Immature natural killer cell (primary cell): ENCODE results near the gene FASN. TPM values are rescaled to one million over a fixed set of nuclear protein-coding genes. Genes with fewer than 3 reads are reported as not detected.

ENCODE experiments used
- DNase-seq, 3 donors: peaks; one replicate each; pipeline ENCODE4 v3.0.0; 2022; ENCODE audit warnings: mixed read lengths in 1 of 3
- H3K27ac Mint-ChIP-seq, 6 donors: one replicate each; pipeline ENCODE4 v1.8.0; 2020; ENCODE audit warnings: mixed read lengths in 6 of 6, mild to moderate bottlenecking in 5 of 6, inconsistent platforms in 4 of 6, moderate library complexity in 3 of 6
- H3K27me3 Mint-ChIP-seq, 3 donors: one replicate each; pipeline ENCODE4 v1.8.0; 2020 to 2021; ENCODE audit warnings: low read depth in 3 of 3, mild to moderate bottlenecking in 3 of 3, mixed read lengths in 3 of 3, moderate library complexity in 3 of 3, inconsistent platforms in 1 of 3
- H3K36me3 Mint-ChIP-seq, 3 donors: one replicate each; pipeline ENCODE4 v1.8.0; 2020; ENCODE audit warnings: mixed read lengths in 3 of 3, inconsistent platforms in 2 of 3, mild to moderate bottlenecking in 2 of 3
- H3K4me1 Mint-ChIP-seq, 2 donors: one replicate each; pipeline ENCODE4 v1.8.0; 2020; ENCODE audit warnings: inconsistent platforms in 2 of 2, mild to moderate bottlenecking in 2 of 2, mixed read lengths in 2 of 2, moderate library complexity in 1 of 2
- H3K4me3 Mint-ChIP-seq, 5 donors: one replicate each; pipeline ENCODE4 v1.8.0; 2020; ENCODE audit warnings: mild to moderate bottlenecking in 5 of 5, mixed read lengths in 5 of 5, inconsistent platforms in 3 of 5, moderate library complexity in 3 of 5
- H3K9me3 Mint-ChIP-seq, 6 donors: one replicate each; pipeline ENCODE4 v1.8.0; 2020; ENCODE audit warnings: mild to moderate bottlenecking in 6 of 6, mixed read lengths in 6 of 6, inconsistent platforms in 4 of 6, moderate library complexity in 3 of 6
- polyA plus RNA-seq, 3 donors: library from polyadenylated mRNA; unstranded; fragments of 300-500 nt; fragmentation: Illumina TruSeq; gene quantifications; one replicate each; pipeline ENCODE4 v1.2.3, GENCODE V29; 2021

The FASN gene
- polyA plus RNA-seq, 3 donors from 2014 or later = 0.10 to 2.7 (median 0.23) TPM

- no peaks in the 10 kb centered on the region for H3K36me3 Mint-ChIP-seq
- H3K4me1 Mint-ChIP-seq = peaks cover 3 to 11% of the 10 kb centered on the region in 2 donors
- H3K27ac Mint-ChIP-seq = no peak overlapping the region
- no peak for DNase-seq
- no peak overlapping the region for H3K4me3 Mint-ChIP-seq
- H3K27me3 Mint-ChIP-seq = peaks cover 3 to 5% (median 5%) of the 10 kb centered on the region in 3 donors
- no peaks in the 10 kb centered on the region for H3K9me3 Mint-ChIP-seq
Observed at GRCh38 chr17:82061047-82061925, 36.8 kb downstream of the FASN start.

GRCh38 chr17:82060614-82061013 is 37.4 kb downstream of the FASN start:
- Mint-ChIP-seq H3K27ac (no peak overlapping the region), H3K27me3 (peaks cover 0 to 2% (median 1%) of the 10 kb centered on the region in 3 donors), H3K9me3 (no peaks in the 10 kb centered on the region), H3K4me3 (no peak overlapping the region), H3K36me3 (no peaks in the 10 kb centered on the region), H3K4me1 (peaks cover 0 to 7% of the 10 kb centered on the region in 2 donors)
- no peak for DNase-seq

- no peak overlapping the region for H3K4me3 Mint-ChIP-seq
- H3K27me3 Mint-ChIP-seq = peaks cover 0 to 2% (median 1%) of the 10 kb centered on the region in 3 donors
- H3K4me1 Mint-ChIP-seq = peaks cover 0 to 7% of the 10 kb centered on the region in 2 donors
- H3K9me3 Mint-ChIP-seq = no peaks in the 10 kb centered on the region
- H3K27ac Mint-ChIP-seq = no peak overlapping the region
- DNase-seq = no peak
- no peaks in the 10 kb centered on the region for H3K36me3 Mint-ChIP-seq
Observed at GRCh38 chr17:82060001-82060380, 38.0 kb downstream of the FASN start.

- DNase-seq = no peak
- Mint-ChIP-seq H3K36me3 (no peaks in the 10 kb centered on the region), H3K27me3 (peaks cover 0 to 2% (median 0%) of the 10 kb centered on the region in 3 donors), H3K9me3 (no peaks in the 10 kb centered on the region), H3K27ac (peak overlapping the region in 1 of 6 donors; percentile 34), H3K4me1 (peaks cover 0 to 5% of the 10 kb centered on the region in 2 donors), H3K4me3 (no peak overlapping the region)
Observed at GRCh38 chr17:82059272-82060000, 38.6 kb downstream of the FASN start.

- no peaks in the 10 kb centered on the region for H3K36me3 Mint-ChIP-seq
- H3K27me3 Mint-ChIP-seq = no peaks in the 10 kb centered on the region
- DNase-seq = no peak
- no peak overlapping the region for H3K27ac Mint-ChIP-seq
- H3K9me3 Mint-ChIP-seq = no peaks in the 10 kb centered on the region
- no peaks in the 10 kb centered on the region for H3K4me1 Mint-ChIP-seq
- H3K4me3 Mint-ChIP-seq = no peak overlapping the region
Observed at GRCh38 chr17:82058855-82059249, 39.2 kb downstream of the FASN start.

DNA sequence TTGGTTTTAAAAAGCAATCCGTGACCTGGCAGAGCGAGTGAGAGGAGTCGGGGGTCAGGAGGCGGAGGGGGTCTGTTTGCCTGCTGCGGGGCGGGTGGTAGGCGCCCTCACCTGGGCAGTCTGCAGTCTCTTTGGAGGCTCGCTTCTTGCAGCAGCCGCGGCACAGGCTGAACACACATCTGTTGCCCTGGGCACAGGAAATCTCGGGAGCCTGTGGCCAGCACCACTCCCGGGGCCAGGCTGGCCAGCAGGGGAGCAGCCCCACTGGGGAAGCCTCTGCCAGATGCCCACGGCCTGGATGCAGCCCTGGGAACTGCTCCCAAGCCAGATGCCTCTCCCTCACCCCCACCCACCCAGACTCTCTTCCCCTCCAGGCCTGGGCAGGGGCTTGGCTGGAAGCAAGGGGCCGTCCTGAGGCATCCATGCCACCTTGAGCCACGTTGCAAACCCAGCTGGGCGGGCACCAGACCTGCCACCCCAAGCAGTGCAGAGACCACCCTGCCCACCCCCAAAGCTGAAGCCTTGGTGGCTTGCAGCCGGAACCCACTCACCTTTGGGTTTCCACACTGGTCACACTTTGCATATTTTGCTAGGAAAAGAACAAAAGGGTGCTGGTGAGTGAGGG is 39.7 kb downstream of the FASN start:
- DNase-seq = no peak
- no peak overlapping the region for H3K27ac Mint-ChIP-seq
- H3K4me3 Mint-ChIP-seq = no peak overlapping the region

DNA sequence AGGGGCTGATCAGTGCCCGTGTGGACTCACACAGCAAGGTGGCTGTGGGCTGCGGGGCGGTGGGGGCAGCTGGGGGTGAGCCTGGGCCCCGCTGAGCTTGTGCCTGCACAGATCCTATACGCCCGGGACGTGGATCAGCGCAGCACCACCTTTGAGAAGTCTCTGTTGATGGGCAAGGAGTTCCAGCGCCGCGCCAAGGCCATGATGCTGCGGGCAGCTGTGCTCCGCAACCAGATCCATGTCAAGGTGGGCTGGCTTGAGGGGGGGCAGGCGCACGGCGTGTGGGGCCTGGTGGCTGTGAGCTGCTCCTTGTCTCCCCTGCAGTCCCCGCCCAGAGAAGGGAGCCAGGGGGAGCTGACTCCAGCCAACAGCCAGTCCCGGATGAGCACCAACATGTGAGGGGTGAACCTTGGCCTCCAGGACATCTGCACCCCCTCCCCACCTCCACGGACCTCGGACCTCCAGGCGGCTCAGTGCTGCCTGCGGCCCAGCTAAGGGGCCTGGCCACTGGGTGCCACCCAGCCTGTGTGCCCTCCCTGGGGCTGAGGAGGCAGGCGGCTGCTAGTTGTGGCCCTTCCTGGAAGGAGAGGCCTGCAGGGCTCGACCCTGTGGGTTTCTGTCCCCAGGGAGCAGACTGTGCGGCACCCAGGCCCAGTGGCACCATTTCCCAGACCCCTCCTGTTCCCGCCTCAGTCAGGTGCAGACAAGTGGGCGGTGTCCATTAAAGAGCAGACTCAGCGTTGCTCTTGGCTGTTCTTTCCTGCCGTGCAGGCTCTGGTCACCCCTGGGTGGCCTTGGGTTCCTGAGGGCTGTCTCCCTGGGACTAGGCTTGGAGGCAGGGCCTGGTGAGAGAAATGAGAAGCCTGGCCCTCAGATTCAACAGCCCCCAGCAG is 41.1 kb downstream of the FASN start:
- Mint-ChIP-seq H3K9me3 (no peaks in the 10 kb centered on the region), H3K36me3 (no peaks in the 10 kb centered on the region), H3K4me3 (no peak overlapping the region), H3K27ac (no peak overlapping the region), H3K27me3 (peaks cover 0 to 2% (median 0%) of the 10 kb centered on the region in 3 donors), H3K4me1 (peaks cover 0 to 10% of the 10 kb centered on the region in 2 donors)
- DNase-seq = no peak

More for the DNA sequence above, 39.7 kb downstream of the FASN start:
- Mint-ChIP-seq H3K27me3 (no peaks in the 10 kb centered on the region), H3K9me3 (no peaks in the 10 kb centered on the region), H3K36me3 (no peaks in the 10 kb centered on the region), H3K4me1 (peaks cover 0 to 2% of the 10 kb centered on the region in 2 donors)

DNA sequence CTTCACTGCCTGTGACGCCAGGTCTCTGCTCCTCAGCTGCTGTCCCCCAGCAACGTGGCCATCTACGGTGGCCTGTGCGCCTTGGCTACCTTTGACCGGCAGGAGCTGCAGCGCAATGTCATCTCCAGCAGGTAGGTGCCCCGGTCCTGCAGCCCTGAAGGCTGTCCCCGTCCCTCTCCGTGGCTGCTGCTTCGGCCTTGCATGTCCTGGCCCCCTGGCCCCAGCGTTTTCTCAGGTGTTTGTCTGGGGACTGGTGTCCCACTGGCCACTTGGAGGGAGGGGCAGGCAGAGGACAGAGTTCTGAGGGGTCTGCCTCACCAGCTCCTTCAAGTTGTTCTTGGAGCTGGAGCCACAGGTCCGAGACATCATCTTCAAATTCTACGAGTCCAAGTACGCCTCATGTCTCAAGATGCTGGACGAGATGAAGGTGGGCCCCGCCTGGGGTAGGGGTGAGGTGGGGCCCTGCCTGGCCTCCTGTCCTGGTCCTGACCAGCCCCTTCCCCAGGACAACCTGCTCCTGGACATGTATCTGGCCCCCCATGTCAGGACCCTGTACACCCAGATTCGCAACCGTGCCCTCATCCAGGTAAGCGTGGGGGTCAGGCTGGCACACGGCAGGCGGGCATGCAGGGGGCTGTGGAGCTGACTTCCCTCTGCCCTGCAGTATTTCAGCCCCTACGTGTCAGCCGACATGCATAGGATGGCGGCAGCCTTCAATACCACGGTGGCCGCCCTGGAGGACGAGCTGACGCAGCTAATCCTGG is 41.9 kb downstream of the FASN start:
- H3K36me3 Mint-ChIP-seq = no peaks in the 10 kb centered on the region
- H3K27me3 Mint-ChIP-seq = peaks cover 0 to 2% (median 0%) of the 10 kb centered on the region in 3 donors
- no peaks in the 10 kb centered on the region for H3K9me3 Mint-ChIP-seq
- H3K27ac Mint-ChIP-seq = no peak overlapping the region
- no peak overlapping the region for H3K4me3 Mint-ChIP-seq
- H3K4me1 Mint-ChIP-seq = peaks cover 0 to 10% of the 10 kb centered on the region in 2 donors
- DNase-seq = no peak

- DNase-seq = no peak
- H3K4me3 Mint-ChIP-seq = peak overlapping the region in 3 of 5 donors; percentile 15 to 46 (median 38)
Observed at GRCh38 chr17:82055023-82055964, 42.7 kb downstream of the FASN start.

GRCh38 chr17:82054351-82055022 is 43.5 kb downstream of the FASN start:
- Mint-ChIP-seq H3K4me3 (peak overlapping the region in 2 of 5 donors; percentile 15 to 44), H3K4me1 (peaks cover 7 to 18% of the 10 kb centered on the region in 2 donors)
- DNase-seq = no peak

More at GRCh38 chr17:82055023-82055964, 42.7 kb downstream of the FASN start:
- no peaks in the 10 kb centered on the region for H3K9me3 Mint-ChIP-seq
- H3K27ac Mint-ChIP-seq = no peak overlapping the region
- H3K4me1 Mint-ChIP-seq = peaks cover 7 to 17% of the 10 kb centered on the region in 2 donors
- peaks cover 0 to 2% (median 0%) of the 10 kb centered on the region in 3 donors for H3K27me3 Mint-ChIP-seq
- H3K36me3 Mint-ChIP-seq = no peaks in the 10 kb centered on the region

DNA sequence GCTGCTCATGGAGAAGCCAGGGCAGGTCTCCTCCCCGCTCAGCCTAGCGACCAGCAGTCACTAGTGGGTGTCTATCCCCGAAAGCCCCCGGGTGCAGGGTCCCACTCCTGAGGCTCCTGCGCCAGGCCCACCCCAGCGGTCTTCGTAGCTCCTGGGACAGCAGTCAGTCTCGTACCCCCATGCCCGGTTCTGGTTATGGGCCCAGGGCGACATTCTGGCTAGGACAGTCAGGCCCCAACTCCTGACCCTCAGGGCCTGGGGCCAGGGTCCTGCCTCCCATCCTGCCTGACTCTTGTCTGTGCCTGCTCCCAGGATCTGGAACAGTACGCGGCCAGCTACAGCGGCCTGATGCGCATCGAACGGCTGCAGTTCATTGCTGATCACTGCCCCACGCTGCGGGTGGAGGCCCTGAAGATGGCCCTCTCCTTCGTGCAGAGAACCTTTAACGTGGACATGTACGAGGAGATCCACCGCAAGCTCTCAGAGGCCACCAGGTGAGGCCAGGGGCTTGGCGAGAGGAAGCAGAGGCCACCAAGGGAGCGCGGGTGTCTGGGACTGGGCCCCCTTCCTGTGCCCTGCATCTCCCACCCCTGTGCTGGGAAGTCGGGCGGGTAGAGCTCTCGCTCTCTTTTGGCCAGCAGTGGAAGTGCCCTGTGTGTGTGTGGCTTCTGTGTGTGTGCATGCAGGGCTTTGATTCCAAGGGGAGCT is 44.3 kb downstream of the FASN start:
- DNase-seq = no peak
- H3K9me3 Mint-ChIP-seq = no peaks in the 10 kb centered on the region
- H3K27me3 Mint-ChIP-seq = peaks cover 0 to 2% (median 0%) of the 10 kb centered on the region in 3 donors
- H3K4me3 Mint-ChIP-seq = peak overlapping the region; percentile 64 to 81 (median 74)
- H3K4me1 Mint-ChIP-seq = peaks cover 7 to 18% of the 10 kb centered on the region in 2 donors
- H3K36me3 Mint-ChIP-seq = no peaks in the 10 kb centered on the region
- H3K27ac Mint-ChIP-seq = peak overlapping the region in 4 of 6 donors; percentile 23 to 62 (median 50)

More at GRCh38 chr17:82054351-82055022, 43.5 kb downstream of the FASN start:
- H3K27me3 Mint-ChIP-seq = peaks cover 0 to 2% (median 0%) of the 10 kb centered on the region in 3 donors
- H3K36me3 Mint-ChIP-seq = no peaks in the 10 kb centered on the region
- no peak overlapping the region for H3K27ac Mint-ChIP-seq
- H3K9me3 Mint-ChIP-seq = no peaks in the 10 kb centered on the region
